Spleen (tissue), 11 donors: ENCODE measurements around the gene PLA1A. TPM values are rescaled to one million over a fixed set of nuclear protein-coding genes. Genes with fewer than 3 reads are reported as not detected.

ENCODE experiments used
- DNase-seq: peaks from one replicate; pipeline ENCODE4 v3.0.0-alpha.2; 2020
- H3K27ac ChIP-seq, 8 donors: fragments of 200-600 bp; sonication (generic) in 7 of 8; 1 replicate in 4 of 8; 2 replicates in 4 of 8; pipeline versions ENCODE4 v1.5.0 to v1.8.0; 2016 to 2021; ENCODE audit warnings: inconsistent platforms in 4 of 8, mild to moderate bottlenecking in 4 of 8, moderate library complexity in 1 of 8
- H3K27me3 ChIP-seq, 7 donors: fragments of 200-600 bp; sonication (generic) in 6 of 7; replicated peaks in 1 of 7; 1 replicate in 4 of 7; 2 replicates in 3 of 7; pipeline versions ENCODE4 v1.5.0 to v1.8.0; 2016 to 2021; ENCODE audit warnings: inconsistent platforms in 3 of 7, mild to moderate bottlenecking in 1 of 7
- H3K36me3 ChIP-seq, 6 donors: fragments of 200-600 bp; sonication (generic) in 5 of 6; 1 replicate in 4 of 6; 2 replicates in 2 of 6; pipeline versions ENCODE4 v1.5.0 to v1.8.0; 2016 to 2021; ENCODE audit warnings: inconsistent platforms in 2 of 6
- H3K4me1 ChIP-seq, 6 donors: fragments of 200-600 bp; sonication (generic) in 5 of 6; 1 replicate in 3 of 6; 2 replicates in 3 of 6; pipeline versions ENCODE4 v1.5.0 to v1.8.0; 2016 to 2021; ENCODE audit warnings: inconsistent platforms in 3 of 6
- H3K4me3 ChIP-seq, 8 donors: fragments of 200-600 bp; sonication (generic) in 7 of 8; 1 replicate in 4 of 8; 2 replicates in 4 of 8; pipeline versions ENCODE4 v1.5.0 to v1.8.0; 2016 to 2021; ENCODE audit warnings: inconsistent platforms in 4 of 8, mild to moderate bottlenecking in 4 of 8, moderate library complexity in 2 of 8
- H3K9me3 ChIP-seq, 8 donors: fragments of 200-600 bp; sonication (generic) in 7 of 8; 1 replicate in 4 of 8; 2 replicates in 4 of 8; pipeline versions ENCODE4 v1.5.0 to v1.8.0; 2016 to 2021; ENCODE audit warnings: inconsistent platforms in 4 of 8
- CTCF ChIP-seq, 11 experiments: fragments of 200-600 bp in 7 of 11; fragments of 450-650 bp in 4 of 11; sonication (generic) in 4 of 11; IDR thresholded peaks in 8 of 11; conservative IDR thresholded peaks in 3 of 11; 1 replicate in 7 of 11; 2 replicates in 4 of 11; pipeline versions ENCODE4 v1.4.0 to v1.8.0; 2016 to 2021; ENCODE audit warnings: antibody characterized with exemption in 11 of 11, inconsistent platforms in 4 of 11, mild to moderate bottlenecking in 1 of 11
- POLR2A ChIP-seq, 3 donors: fragments of 450-650 bp; IDR thresholded peaks; one replicate each; pipeline ENCODE4 v1.5.1; 2017; ENCODE audit warnings: antibody characterized with exemption in 3 of 3, mild to moderate bottlenecking in 1 of 3
- POLR2AphosphoS5 ChIP-seq, 3 donors: sonication (generic); formaldehyde crosslinking; IDR thresholded peaks; one replicate each; pipeline ENCODE4 v1.5.1; 2017; ENCODE audit warnings: antibody characterized with exemption in 3 of 3
- WGBS, 5 donors: extraction: QIAGEN DNeasy Blood & Tissue Kit in 3 of 5; methylation state at CpG; one replicate each; pipeline versions ENCODE4 v1.1.5 to v1.1.7; 2013 to 2018; 5-methylcytosine and 5-hydroxymethylcytosine counted together
- intact Hi-C: fragments of 100-400 bp; cut with DNase I; formaldehyde crosslinking; loops from one replicate; pipeline ENCODE4 v1.15.0; 2023; ENCODE audit warnings: low total_unique reads
- polyA plus RNA-seq, 3 donors: library from polyadenylated mRNA; stranded (reverse); fragments of 200-250 nt; gene quantifications; one replicate each; pipeline ENCODE4 v1.2.1, GENCODE V29; 2013
- total RNA-seq, 7 donors: library from RNA; depleted of rRNA in 3 of 7; stranded (reverse); fragments of >200 nt in 3 of 7; fragmentation: NEBNext Ultra II Directional in 4 of 7; extraction: Animal tissue kit (Norgen Biotek cat#: 25700) in 4 of 7; gene quantifications; one replicate each; pipeline versions ENCODE4 v1.1.0 to v1.2.1, GENCODE V29; 2016 to 2021
- donor health status: healthy with polysubstance abuse.
- donor health status: DM: no; HTN: no; CAD: no; lungs with moderate emphysema.
- donor health status: DM: no; HTN: no; CAD: no.
- donor health status: Bipolar disorder and iron deficiency.
- donor health status: healthy.
- donor health status: DM: no; HTN: no; CAD: no.
- donor health status: DM: yes; HTN: yes; CAD: no.

Gene PLA1A
- total and polyA plus RNA-seq, 10 donors, result 0.27 to 6.8 (median 0.79) TPM; not detected in 1

- intact Hi-C loops, result no loop called here
- H3K36me3 ChIP-seq, result peaks cover 0 to 37% (median 2%) of the 10 kb centered on the region in 6 donors
- H3K4me3 ChIP-seq, result no peak overlapping the region
- WGBS, 5 donors, result 66 to 73% (median 72%) methylated on average over 3 of the region's 3 CpGs
- H3K27me3 ChIP-seq, result no peaks in the 10 kb centered on the region
- DNase-seq, result no peak
- TF ChIP-seq CTCF (IDR thresholded peaks at IDR 0.05 in 8 of 11, conservative IDR thresholded peaks at IDR 0.05 in 3 of 11), result no peak
- no peak for TF ChIP-seq POLR2AphosphoS5 (IDR thresholded peaks at IDR 0.05)
- no peak for TF ChIP-seq POLR2A (IDR thresholded peaks at IDR 0.05)
- H3K9me3 ChIP-seq, result no peaks in the 10 kb centered on the region
- no peak overlapping the region for H3K27ac ChIP-seq
- H3K4me1 ChIP-seq, result peaks cover 0 to 38% (median 17%) of the 10 kb centered on the region in 6 donors
These were observed 52.1 kb downstream of the PLA1A start for GRCh38 chr3:119649761-119650160.

- peak overlapping the region in 3 of 8 donors; percentile 6 to 55 (median 51) for H3K27ac ChIP-seq
- no peak for TF ChIP-seq POLR2AphosphoS5 (IDR thresholded peaks at IDR 0.05)
- TF ChIP-seq CTCF (IDR thresholded peaks at IDR 0.05 in 8 of 11, conservative IDR thresholded peaks at IDR 0.05 in 3 of 11), result no peak
- TF ChIP-seq POLR2A (IDR thresholded peaks at IDR 0.05), result no peak
- WGBS, 5 donors, result 64 to 78% (median 75%) methylated on average over 7 of the region's 7 CpGs
These were observed 54.8 kb downstream of the PLA1A start for GRCh38 chr3:119652306-119653033.

DNA sequence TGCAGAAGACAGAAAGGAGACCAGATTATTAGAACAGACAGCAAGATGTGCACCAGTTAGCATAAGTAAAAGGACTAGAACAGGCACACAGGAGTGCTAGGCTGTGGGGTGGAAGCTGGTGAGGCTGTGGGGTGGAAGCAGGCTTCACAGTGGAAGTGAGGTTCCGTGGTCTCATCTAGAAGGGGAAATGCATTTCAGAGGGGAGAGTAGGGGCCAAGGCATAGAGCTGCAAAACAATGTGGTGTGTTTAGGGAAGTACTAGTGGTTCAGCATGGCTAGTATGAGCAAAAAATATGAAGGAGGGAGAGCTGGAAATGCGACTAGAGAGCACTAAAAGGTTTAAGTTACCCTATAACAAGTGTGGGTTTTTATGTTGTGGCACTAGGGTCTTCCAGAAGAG is 56.2 kb downstream of the PLA1A start:
- H3K27ac ChIP-seq, result peak overlapping the region in 1 of 8 donors; percentile 21
- no peak for TF ChIP-seq POLR2A (IDR thresholded peaks at IDR 0.05)

More at GRCh38 chr3:119652306-119653033, 54.8 kb downstream of the PLA1A start:
- peaks cover 0 to 29% (median 16%) of the 10 kb centered on the region in 6 donors for H3K4me1 ChIP-seq
- H3K36me3 ChIP-seq, result peaks cover 0 to 18% (median 0%) of the 10 kb centered on the region in 6 donors
- H3K27me3 ChIP-seq, result no peaks in the 10 kb centered on the region
- intact Hi-C loops, result no loop called here
- no peaks in the 10 kb centered on the region for H3K9me3 ChIP-seq
- DNase-seq, result no peak
- no peak overlapping the region for H3K4me3 ChIP-seq

GRCh38 chr3:119657887-119658702 is 60.4 kb downstream of the PLA1A start:
- no peak overlapping the region for H3K4me3 ChIP-seq
- TF ChIP-seq POLR2A (IDR thresholded peaks at IDR 0.05) (no peak), POLR2AphosphoS5 (IDR thresholded peaks at IDR 0.05) (no peak), CTCF (IDR thresholded peaks at IDR 0.05 in 8 of 11, conservative IDR thresholded peaks at IDR 0.05 in 3 of 11) (no peak)
- peak overlapping the region in 4 of 8 donors; percentile 2 to 47 (median 27) for H3K27ac ChIP-seq
- DNase-seq, result no peak
- no peaks in the 10 kb centered on the region for H3K27me3 ChIP-seq
- H3K4me1 ChIP-seq, result peaks cover 0 to 35% (median 22%) of the 10 kb centered on the region in 6 donors
- peaks cover 0 to 8% (median 0%) of the 10 kb centered on the region in 6 donors for H3K36me3 ChIP-seq
- WGBS, 5 donors, result 50 to 62% (median 52%) methylated on average over 4 of the region's 4 CpGs
- intact Hi-C loops, result no loop called here
- H3K9me3 ChIP-seq, result no peaks in the 10 kb centered on the region

More for the DNA sequence above, 56.2 kb downstream of the PLA1A start:
- H3K27me3 ChIP-seq, result no peaks in the 10 kb centered on the region
- 17 to 27% (median 21%) methylated on average over 2 of the region's 2 CpGs for WGBS, 5 donors
- no peak overlapping the region for H3K4me3 ChIP-seq
- peaks cover 0 to 29% (median 23%) of the 10 kb centered on the region in 6 donors for H3K4me1 ChIP-seq
- DNase-seq, result no peak
- no peaks in the 10 kb centered on the region for H3K9me3 ChIP-seq
- H3K36me3 ChIP-seq, result peaks cover 0 to 8% (median 0%) of the 10 kb centered on the region in 6 donors
- intact Hi-C loops, result no loop called here
